ENCODE measurements around the gene SDF2L1. TPM values are rescaled to one million over a fixed set of nuclear protein-coding genes. Genes with fewer than 3 reads are reported as not detected.

The SDF2L1 gene
- total RNA-seq, 1 donor from 2014 or later = 4.3 TPM

DNA sequence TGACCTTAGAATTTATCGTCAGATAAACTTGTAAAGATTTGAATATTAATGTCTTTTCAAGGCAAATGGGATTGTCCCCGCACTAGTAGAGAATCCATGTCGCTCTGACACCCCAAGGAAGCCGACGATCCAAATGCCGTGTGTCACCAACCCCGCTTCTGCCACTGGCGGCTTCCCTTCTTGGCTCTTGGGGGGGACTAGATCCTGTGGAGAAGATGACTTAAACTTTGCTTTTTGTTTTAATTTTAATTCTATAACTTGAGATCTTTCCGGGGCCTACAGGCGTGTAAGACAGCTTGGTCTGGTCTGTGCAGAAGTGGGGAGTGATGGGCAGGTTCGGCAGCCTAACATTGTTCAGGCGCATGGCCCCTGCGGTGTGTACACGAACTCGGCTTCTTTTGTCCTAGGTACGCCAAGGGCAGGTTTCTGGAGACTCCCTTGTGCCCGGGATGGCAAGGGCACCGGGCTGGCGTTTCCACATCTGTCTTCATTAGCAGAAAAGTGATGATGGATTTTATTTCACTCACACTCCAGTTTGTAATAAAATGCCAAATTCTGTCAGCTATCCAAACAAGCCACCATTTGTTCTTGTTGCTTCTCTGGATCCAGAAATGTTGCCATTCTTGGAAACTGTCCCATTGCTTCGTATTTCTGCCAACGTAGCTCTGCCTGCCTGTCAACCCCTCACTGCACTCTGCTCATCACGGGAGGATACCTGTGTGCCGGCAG lies 19.0 kb upstream of the SDF2L1 start:
- Histone ChIP-seq H2AFZ (replicated peaks) (no peak overlapping the region), H3K36me3 (no peaks in the 10 kb centered on the region), H3K9ac (no peak overlapping the region), H3K4me1 (peaks cover 3% of the 10 kb centered on the region), H3K27me3 (no peaks in the 10 kb centered on the region), H3K4me2 (no peak overlapping the region), H3K79me2 (ENCODE audit: low read depth) (peaks cover 44% of the 10 kb centered on the region), H3F3A (ENCODE audit: low read depth) (peaks cover 33% of the 10 kb centered on the region), H3K9me3 (ENCODE audit: low read depth) (no peaks in the 10 kb centered on the region), H4K20me1 (ENCODE audit: low read depth) (peaks cover 92% of the 10 kb centered on the region), H3K27ac (no peak overlapping the region), H3K4me3 (no peak overlapping the region)
- peak overlapping the region; percentile 54 for H3K4me3 Mint-ChIP-seq
- H3K9me3 Mint-ChIP-seq = no peaks in the 10 kb centered on the region
- no peak for DNase-seq (ENCODE audit: low spot score)
- peak overlapping the region; percentile 64 for H3K27ac Mint-ChIP-seq
- TF ChIP-seq, protein P1, sequence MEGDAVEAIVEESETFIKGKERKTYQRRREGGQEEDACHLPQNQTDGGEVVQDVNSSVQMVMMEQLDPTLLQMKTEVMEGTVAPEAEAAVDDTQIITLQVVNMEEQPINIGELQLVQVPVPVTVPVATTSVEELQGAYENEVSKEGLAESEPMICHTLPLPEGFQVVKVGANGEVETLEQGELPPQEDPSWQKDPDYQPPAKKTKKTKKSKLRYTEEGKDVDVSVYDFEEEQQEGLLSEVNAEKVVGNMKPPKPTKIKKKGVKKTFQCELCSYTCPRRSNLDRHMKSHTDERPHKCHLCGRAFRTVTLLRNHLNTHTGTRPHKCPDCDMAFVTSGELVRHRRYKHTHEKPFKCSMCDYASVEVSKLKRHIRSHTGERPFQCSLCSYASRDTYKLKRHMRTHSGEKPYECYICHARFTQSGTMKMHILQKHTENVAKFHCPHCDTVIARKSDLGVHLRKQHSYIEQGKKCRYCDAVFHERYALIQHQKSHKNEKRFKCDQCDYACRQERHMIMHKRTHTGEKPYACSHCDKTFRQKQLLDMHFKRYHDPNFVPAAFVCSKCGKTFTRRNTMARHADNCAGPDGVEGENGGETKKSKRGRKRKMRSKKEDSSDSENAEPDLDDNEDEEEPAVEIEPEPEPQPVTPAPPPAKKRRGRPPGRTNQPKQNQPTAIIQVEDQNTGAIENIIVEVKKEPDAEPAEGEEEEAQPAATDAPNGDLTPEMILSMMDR (IDR thresholded peaks at IDR 0.05) = no peak
- TF ChIP-seq EZH2phosphoT487 (IDR thresholded peaks at IDR 0.05) (no peak), EZH2 (IDR thresholded peaks at IDR 0.05) (no peak)
- peaks cover 11% of the 10 kb centered on the region for H3K27me3 Mint-ChIP-seq (ENCODE audit: insufficient read depth, low read depth)
- H3K36me3 Mint-ChIP-seq = peaks cover 9% of the 10 kb centered on the region
- H3K4me1 Mint-ChIP-seq = peaks cover 33% of the 10 kb centered on the region

DNA sequence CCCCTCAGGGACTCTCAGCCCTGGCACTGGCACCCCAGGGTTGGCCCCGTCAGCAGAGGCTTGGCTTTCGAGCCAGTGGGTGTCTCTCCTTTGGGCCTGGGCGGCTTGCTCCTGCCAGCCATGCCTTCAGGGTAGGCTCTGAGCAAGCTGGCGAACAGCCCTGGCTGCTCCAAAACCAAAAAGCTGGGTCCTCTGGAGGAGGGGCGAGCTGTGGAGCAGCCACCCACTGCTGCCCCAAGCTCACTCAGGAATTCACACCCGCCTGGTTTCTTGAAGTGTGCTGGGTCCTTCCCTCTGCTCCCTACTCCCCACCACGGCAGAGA lies 18.5 kb upstream of the SDF2L1 start:
- peaks cover 3% of the 10 kb centered on the region for H3K4me1 ChIP-seq
- no peak overlapping the region for H3K27ac Mint-ChIP-seq
- H3K79me2 ChIP-seq (ENCODE audit: low read depth) = peaks cover 43% of the 10 kb centered on the region

DNA sequence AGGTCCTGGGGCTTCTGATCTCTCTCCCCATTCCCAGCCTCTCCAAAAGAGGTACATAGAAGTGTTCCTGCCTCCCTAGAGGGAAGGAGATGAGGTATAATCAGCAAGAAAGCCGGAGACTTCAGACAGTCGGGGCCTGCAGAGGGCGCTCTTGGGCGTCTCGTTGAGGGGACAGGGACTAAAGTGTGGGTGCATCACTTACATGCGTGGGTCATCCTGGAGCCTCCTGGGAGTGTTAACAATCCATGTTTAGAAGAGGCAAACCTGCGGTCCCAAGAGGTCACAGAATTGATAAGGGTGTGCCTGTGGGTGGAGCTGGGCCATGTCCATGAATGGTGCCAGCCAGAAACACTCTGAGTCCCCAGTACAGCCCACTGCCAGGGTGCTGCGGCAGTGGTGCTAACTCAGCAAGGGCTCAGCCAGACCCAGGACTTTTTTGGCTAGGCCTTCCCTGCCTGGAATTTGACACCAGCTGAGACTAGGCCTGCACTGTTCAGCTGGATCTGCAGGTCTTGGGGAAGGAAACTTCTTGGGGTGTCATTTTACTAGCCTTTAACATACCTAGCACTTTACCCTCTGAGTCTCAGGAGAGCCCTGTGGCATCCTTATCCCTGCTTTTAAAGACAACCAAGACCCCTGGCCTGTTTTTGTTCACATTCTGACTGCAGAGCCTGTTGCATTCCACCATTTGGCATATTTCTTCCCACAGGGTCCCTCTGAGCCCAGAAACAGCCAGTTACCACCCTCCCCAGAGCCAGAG lies 17.8 kb upstream of the SDF2L1 start:
- no peak overlapping the region for H3K27ac Mint-ChIP-seq
- H3K4me3 ChIP-seq = no peak overlapping the region
- H3K36me3 ChIP-seq = no peaks in the 10 kb centered on the region
- peak; percentile 76 for DNase-seq (ENCODE audit: low spot score)
- peaks cover 36% of the 10 kb centered on the region for H3K4me1 Mint-ChIP-seq
- TF ChIP-seq EZH2 (IDR thresholded peaks at IDR 0.05) (no peak), EZH2phosphoT487 (IDR thresholded peaks at IDR 0.05) (no peak)
- TF ChIP-seq, protein P1 (IDR thresholded peaks at IDR 0.05) = peak; percentile 79
- H3K9me3 Mint-ChIP-seq = peaks cover 2% of the 10 kb centered on the region
- H3K27ac ChIP-seq = no peak overlapping the region
- H3K9me3 ChIP-seq (ENCODE audit: low read depth) = no peaks in the 10 kb centered on the region
- H3K4me1 ChIP-seq = peaks cover 3% of the 10 kb centered on the region
- peaks cover 43% of the 10 kb centered on the region for H3K79me2 ChIP-seq (ENCODE audit: low read depth)
- peaks cover 11% of the 10 kb centered on the region for H3K27me3 Mint-ChIP-seq (ENCODE audit: insufficient read depth, low read depth)
- H3K27me3 ChIP-seq = no peaks in the 10 kb centered on the region
- peaks cover 12% of the 10 kb centered on the region for H3K36me3 Mint-ChIP-seq
- H3K4me3 Mint-ChIP-seq = no peak overlapping the region
- H3K4me2 ChIP-seq = no peak overlapping the region
- no peak overlapping the region for H2AFZ ChIP-seq (replicated peaks)
- peaks cover 92% of the 10 kb centered on the region for H4K20me1 ChIP-seq (ENCODE audit: low read depth)
- no peak overlapping the region for H3K9ac ChIP-seq
- H3F3A ChIP-seq (ENCODE audit: low read depth) = peaks cover 35% of the 10 kb centered on the region

More for the DNA sequence above, 18.5 kb upstream of the SDF2L1 start:
- H3K27ac ChIP-seq = no peak overlapping the region
- peaks cover 12% of the 10 kb centered on the region for H3K36me3 Mint-ChIP-seq
- H3K9me3 ChIP-seq (ENCODE audit: low read depth) = no peaks in the 10 kb centered on the region
- no peak for DNase-seq (ENCODE audit: low spot score)
- H3K4me2 ChIP-seq = no peak overlapping the region
- no peaks in the 10 kb centered on the region for H3K36me3 ChIP-seq
- H3K27me3 Mint-ChIP-seq (ENCODE audit: insufficient read depth, low read depth) = peaks cover 11% of the 10 kb centered on the region
- peaks cover 36% of the 10 kb centered on the region for H3K4me1 Mint-ChIP-seq
- TF ChIP-seq, protein P1 (IDR thresholded peaks at IDR 0.05) = no peak
- TF ChIP-seq EZH2phosphoT487 (IDR thresholded peaks at IDR 0.05) (no peak), EZH2 (IDR thresholded peaks at IDR 0.05) (no peak)
- peaks cover 2% of the 10 kb centered on the region for H3K9me3 Mint-ChIP-seq
- peaks cover 94% of the 10 kb centered on the region for H4K20me1 ChIP-seq (ENCODE audit: low read depth)
- peaks cover 35% of the 10 kb centered on the region for H3F3A ChIP-seq (ENCODE audit: low read depth)
- no peak overlapping the region for H3K4me3 Mint-ChIP-seq
- H3K9ac ChIP-seq = no peak overlapping the region
- H3K4me3 ChIP-seq = no peak overlapping the region
- H3K27me3 ChIP-seq = no peaks in the 10 kb centered on the region
- H2AFZ ChIP-seq (replicated peaks) = no peak overlapping the region

Data from neural progenitor cell (in vitro differentiated cells).